ENCODE measurements around the gene DHPS.

DNA sequence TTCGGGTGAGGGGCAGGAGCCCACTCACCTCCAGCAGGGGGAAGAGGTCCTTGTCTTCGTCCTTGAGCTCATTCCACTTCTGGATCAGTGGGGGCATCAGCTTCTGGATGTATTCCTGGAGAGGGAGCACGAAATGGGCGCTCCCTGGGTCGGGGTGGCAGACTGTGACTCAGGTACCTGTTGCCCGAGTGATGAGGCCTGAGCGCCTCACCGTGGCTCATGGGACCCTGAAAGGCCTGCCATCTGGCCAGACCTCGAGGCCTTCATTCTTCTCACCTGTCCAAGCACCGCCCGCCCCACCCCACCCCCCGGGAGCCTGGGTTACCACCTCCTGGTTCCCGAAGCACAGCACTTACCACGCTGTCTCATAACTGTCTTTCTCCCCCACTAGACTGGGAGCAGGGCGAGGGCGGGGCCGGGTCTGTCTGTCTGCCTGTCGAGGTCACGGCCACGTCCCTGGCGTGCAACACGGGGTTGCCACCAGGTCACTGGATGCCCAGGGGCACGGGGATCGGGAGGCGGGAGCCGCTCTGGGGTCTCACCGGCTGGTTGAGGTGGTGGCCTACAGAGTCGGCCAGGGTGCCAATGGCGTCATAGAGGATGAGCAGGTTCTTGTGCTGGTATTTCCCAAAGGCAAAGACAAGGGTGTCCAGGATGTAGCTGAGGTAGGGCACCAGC is 24.1 kb upstream of the DHPS start:
- TF ChIP-seq, protein P1, sequence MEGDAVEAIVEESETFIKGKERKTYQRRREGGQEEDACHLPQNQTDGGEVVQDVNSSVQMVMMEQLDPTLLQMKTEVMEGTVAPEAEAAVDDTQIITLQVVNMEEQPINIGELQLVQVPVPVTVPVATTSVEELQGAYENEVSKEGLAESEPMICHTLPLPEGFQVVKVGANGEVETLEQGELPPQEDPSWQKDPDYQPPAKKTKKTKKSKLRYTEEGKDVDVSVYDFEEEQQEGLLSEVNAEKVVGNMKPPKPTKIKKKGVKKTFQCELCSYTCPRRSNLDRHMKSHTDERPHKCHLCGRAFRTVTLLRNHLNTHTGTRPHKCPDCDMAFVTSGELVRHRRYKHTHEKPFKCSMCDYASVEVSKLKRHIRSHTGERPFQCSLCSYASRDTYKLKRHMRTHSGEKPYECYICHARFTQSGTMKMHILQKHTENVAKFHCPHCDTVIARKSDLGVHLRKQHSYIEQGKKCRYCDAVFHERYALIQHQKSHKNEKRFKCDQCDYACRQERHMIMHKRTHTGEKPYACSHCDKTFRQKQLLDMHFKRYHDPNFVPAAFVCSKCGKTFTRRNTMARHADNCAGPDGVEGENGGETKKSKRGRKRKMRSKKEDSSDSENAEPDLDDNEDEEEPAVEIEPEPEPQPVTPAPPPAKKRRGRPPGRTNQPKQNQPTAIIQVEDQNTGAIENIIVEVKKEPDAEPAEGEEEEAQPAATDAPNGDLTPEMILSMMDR (IDR thresholded peaks at IDR 0.05; ENCODE audit: low read depth, low read length, poor library complexity, severe bottlenecking) = no peak
- no peak for TF ChIP-seq EZH2phosphoT487 (IDR thresholded peaks at IDR 0.05; ENCODE audit: borderline replicate concordance, low read length)

Data from DOHH2 (cell line).